ENCODE measurements around the gene METRN. TPM values are rescaled to one million over a fixed set of nuclear protein-coding genes. Genes with fewer than 3 reads are reported as not detected.
A peak's percentile ranks its signal among the peaks of the same experiment; 100 is the strongest.
"Not testable (repeated sequence)": the region's sequence is repeated elsewhere in the genome, so short reads cannot be mapped to it uniquely, and the experiment has no call there.

METRN gene
- total RNA-seq, 4 donors from 2014 or later = 4.9 to 47.2 (median 35.2) TPM

GRCh38 chr16:689175-689897, 25.6 kb upstream of the METRN start:
- WGBS, 2 donors (ENCODE audit: low coverage in 1 of 2) = 20 to 80% methylated on average over 1 to 26 of the region's 26 CpGs
- Histone ChIP-seq H3K4me3 (peak overlapping the region; percentile 84 to 97 (median 90)), H3K36me3 (no peaks in the 10 kb centered on the region), H3K27ac (peak overlapping the region; percentile 86 to 95 (median 89)), H3K4me1 (peaks cover 17 to 39% (median 32%) of the 10 kb centered on the region in 4 donors), H3K9me3 (no peaks in the 10 kb centered on the region), H3K27me3 (peaks cover 29% of the 10 kb centered on the region)
- intact Hi-C loops (cut with DNase I; ENCODE audit: low total_unique reads) (no loop called here), in situ Hi-C loops (cut with MboI; ENCODE audit: low pct_ligation_motif_present in 1 of 4, low pct_unique_long_range_greater_than_20kb in 1 of 4, low sequenced_read_pairs in 3 of 4) (no loop called here)
- no peak for TF ChIP-seq POLR2AphosphoS5 (IDR thresholded peaks at IDR 0.05)
- TF ChIP-seq POLR2A (IDR thresholded peaks at IDR 0.05) = no peak
- no peak for TF ChIP-seq EP300 (IDR thresholded peaks at IDR 0.05; ENCODE audit: low read depth)
- TF ChIP-seq CTCF (IDR thresholded peaks at IDR 0.05) = no peak
- DNase-seq = no peak

GRCh38 chr16:691242-691641, 23.7 kb upstream of the METRN start:
- H3K9me3 ChIP-seq; DNase-seq; H3K4me3 ChIP-seq; H3K27ac ChIP-seq; in situ Hi-C loops (cut with MboI; ENCODE audit: low pct_ligation_motif_present in 1 of 4, low pct_unique_long_range_greater_than_20kb in 1 of 4, low sequenced_read_pairs in 3 of 4); H3K36me3 ChIP-seq; intact Hi-C loops (cut with DNase I; ENCODE audit: low total_unique reads): not testable (repeated sequence)
- WGBS, 2 donors (ENCODE audit: low coverage in 1 of 2) = 84% methylated on average over 16 of the region's 16 CpGs; no CpG with 5 or more reads in 1 of the 2 donors
- Histone ChIP-seq H3K4me1 (peaks cover 21 to 44% (median 39%) of the 10 kb centered on the region in 4 donors), H3K27me3 (peaks cover 46% of the 10 kb centered on the region)

- Histone ChIP-seq H3K27me3 (peaks cover 50% of the 10 kb centered on the region), H3K4me3 (no peak overlapping the region), H3K9me3 (no peaks in the 10 kb centered on the region), H3K4me1 (peaks cover 23 to 47% (median 41%) of the 10 kb centered on the region in 4 donors), H3K36me3 (no peaks in the 10 kb centered on the region), H3K27ac (no peak overlapping the region)
- no peak for DNase-seq
- WGBS, 2 donors (ENCODE audit: low coverage in 1 of 2) = 59 to 60% methylated on average over 8 to 10 of the region's 10 CpGs
- in situ Hi-C loops (cut with MboI; ENCODE audit: low pct_ligation_motif_present in 1 of 4, low pct_unique_long_range_greater_than_20kb in 1 of 4, low sequenced_read_pairs in 3 of 4) = no loop called here
- intact Hi-C loops (cut with DNase I; ENCODE audit: low total_unique reads) = no loop called here
- no peak for TF ChIP-seq POLR2A (IDR thresholded peaks at IDR 0.05)
- TF ChIP-seq EP300 (IDR thresholded peaks at IDR 0.05; ENCODE audit: low read depth) = no peak
- no peak for TF ChIP-seq CTCF (IDR thresholded peaks at IDR 0.05)
- no peak for TF ChIP-seq POLR2AphosphoS5 (IDR thresholded peaks at IDR 0.05)
These were observed 22.4 kb upstream of the METRN start for GRCh38 chr16:692356-693108.

- 63% methylated on average over 20 of the region's 22 CpGs; no CpG with 5 or more reads in 1 of the 2 donors for WGBS, 2 donors (ENCODE audit: low coverage in 1 of 2)
- TF ChIP-seq EP300 (IDR thresholded peaks at IDR 0.05; ENCODE audit: low read depth) = no peak
- TF ChIP-seq POLR2AphosphoS5 (IDR thresholded peaks at IDR 0.05) = no peak
- no peak for TF ChIP-seq CTCF (IDR thresholded peaks at IDR 0.05)
- no peak for TF ChIP-seq POLR2A (IDR thresholded peaks at IDR 0.05)
These were observed 21.6 kb upstream of the METRN start for GRCh38 chr16:693364-693763.

More at GRCh38 chr16:693364-693763, 21.6 kb upstream of the METRN start:
- in situ Hi-C loops (cut with MboI; ENCODE audit: low pct_ligation_motif_present in 1 of 4, low pct_unique_long_range_greater_than_20kb in 1 of 4, low sequenced_read_pairs in 3 of 4) (no loop called here), intact Hi-C loops (cut with DNase I; ENCODE audit: low total_unique reads) (no loop called here)
- peaks cover 23 to 47% (median 41%) of the 10 kb centered on the region in 4 donors for H3K4me1 ChIP-seq
- no peaks in the 10 kb centered on the region for H3K9me3 ChIP-seq
- H3K27me3 ChIP-seq = peaks cover 53% of the 10 kb centered on the region
- H3K27ac ChIP-seq = no peak overlapping the region
- no peak overlapping the region for H3K4me3 ChIP-seq
- no peak for DNase-seq
- H3K36me3 ChIP-seq = no peaks in the 10 kb centered on the region

Data from transverse colon (tissue), 4 donors.